ENCODE results near the gene BTBD1.
"Not testable (repeated sequence)": the region's sequence is repeated elsewhere in the genome, so short reads cannot be mapped to it uniquely, and the experiment has no call there.

Gene BTBD1

DNA sequence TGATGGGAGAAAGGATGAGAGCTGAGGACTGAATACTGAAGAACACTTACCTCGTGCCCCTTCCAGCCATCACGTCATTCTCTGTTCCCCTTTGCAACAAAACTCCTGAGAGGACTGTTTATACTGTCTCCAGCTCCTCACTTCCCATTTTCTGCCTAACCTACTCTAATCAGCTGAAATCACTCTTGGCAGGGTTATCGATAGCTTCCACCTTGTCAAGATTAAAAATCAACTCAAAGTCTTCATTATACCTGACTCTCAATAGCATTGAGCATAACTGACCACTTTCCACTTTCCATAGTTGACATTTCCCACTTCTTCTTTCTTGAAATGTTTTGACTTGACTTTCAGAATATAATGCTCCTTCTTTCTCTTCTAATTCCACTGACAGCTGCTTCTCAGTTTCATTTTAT, 4.3 kb downstream of the BTBD1 start:
- peaks cover 50 to 53% of the 10 kb centered on the region in 2 donors for H3K4me1 ChIP-seq (ENCODE audit: control insufficient read depth in 1 of 2, insufficient read depth in 2 of 2, low read length in 2 of 2)
- H3K27me3 ChIP-seq (ENCODE audit: control insufficient read depth in 1 of 2, insufficient read depth in 2 of 2, low read length in 2 of 2): no peaks in the 10 kb centered on the region
- peak overlapping the region in 1 of 2 donors; percentile 9 for H3K4me3 ChIP-seq (ENCODE audit: low read depth in 1 of 2, low read length in 2 of 2)
- H3K9me3 ChIP-seq (ENCODE audit: control insufficient read depth in 1 of 2, low read length in 2 of 2): no peaks in the 10 kb centered on the region
- no peak overlapping the region for H3K9ac ChIP-seq (ENCODE audit: low read depth in 1 of 2, low read length in 2 of 2)
- no peaks in the 10 kb centered on the region for H3K36me3 ChIP-seq (ENCODE audit: control insufficient read depth in 1 of 2, insufficient read depth in 2 of 2, low read length in 2 of 2)
- H3K27ac ChIP-seq (ENCODE audit: low read depth, low read length): no peak overlapping the region

DNA sequence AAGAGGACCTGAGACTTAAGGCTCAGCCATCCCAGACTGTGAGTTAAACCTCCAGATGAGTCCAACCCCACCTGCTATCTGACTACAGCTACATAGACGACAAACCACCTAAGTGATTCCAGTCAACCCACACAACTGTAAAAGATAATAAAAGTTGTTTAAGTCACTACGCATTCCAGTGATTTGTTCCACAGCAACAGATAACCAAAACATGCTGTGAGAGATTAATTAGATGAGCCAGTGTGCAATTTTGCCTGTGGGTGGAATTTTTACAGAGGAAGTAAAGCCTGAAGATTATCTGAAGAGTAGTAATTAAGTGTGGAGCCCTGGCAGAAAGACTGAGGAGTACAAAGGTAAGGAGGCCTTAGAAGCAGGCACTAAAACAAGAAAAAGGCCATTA, 5.4 kb downstream of the BTBD1 start:
- H3K27ac ChIP-seq (ENCODE audit: low read depth, low read length): no peak overlapping the region

DNA sequence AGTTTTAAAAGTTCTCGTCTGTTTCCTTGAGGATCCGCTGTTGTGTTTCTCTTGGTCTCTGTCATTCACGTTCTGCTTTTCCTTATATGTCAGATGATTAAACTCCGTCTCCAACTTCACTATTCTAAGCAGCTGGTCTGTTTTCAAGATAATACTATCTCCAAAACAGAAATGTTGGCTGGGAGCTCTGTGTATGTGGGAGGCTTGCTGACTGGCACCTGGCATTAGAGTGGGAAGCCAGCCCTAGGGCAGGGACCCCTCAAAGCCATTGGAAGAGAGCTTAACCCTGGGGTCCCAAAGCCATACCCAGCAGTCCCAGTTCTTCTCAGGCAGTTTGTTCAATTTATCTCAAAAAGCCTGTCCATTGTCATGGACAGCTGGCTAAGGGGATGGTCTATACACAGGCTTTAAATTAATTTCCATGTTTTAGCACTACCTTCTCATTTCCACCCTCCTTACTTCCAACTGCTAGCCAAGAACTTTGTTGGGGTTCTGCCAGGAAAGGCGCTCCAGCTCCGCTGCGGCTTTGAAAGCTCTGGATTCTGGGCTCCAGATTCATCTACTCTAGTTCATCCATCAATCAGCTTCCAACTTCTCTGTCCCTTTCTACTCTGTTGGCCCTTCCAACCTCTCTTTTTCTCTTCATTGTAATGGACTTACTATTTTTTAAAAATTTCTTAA, 9.2 kb downstream of the BTBD1 start:
- Histone ChIP-seq H3K9me3 (ENCODE audit: control insufficient read depth in 1 of 2, low read length in 2 of 2) (no peaks in the 10 kb centered on the region), H3K4me3 (ENCODE audit: low read depth in 1 of 2, low read length in 2 of 2) (no peak overlapping the region), H3K4me1 (ENCODE audit: control insufficient read depth in 1 of 2, insufficient read depth in 2 of 2, low read length in 2 of 2) (peaks cover 20% of the 10 kb centered on the region in 2 donors), H3K27me3 (ENCODE audit: control insufficient read depth in 1 of 2, insufficient read depth in 2 of 2, low read length in 2 of 2) (no peaks in the 10 kb centered on the region), H3K9ac (ENCODE audit: low read depth in 1 of 2, low read length in 2 of 2) (no peak overlapping the region), H3K36me3 (ENCODE audit: control insufficient read depth in 1 of 2, insufficient read depth in 2 of 2, low read length in 2 of 2) (peaks cover 19 to 21% of the 10 kb centered on the region in 2 donors), H3K27ac (ENCODE audit: low read depth, low read length) (no peak overlapping the region)

More for the DNA sequence above, 5.4 kb downstream of the BTBD1 start:
- Histone ChIP-seq H3K4me3 (ENCODE audit: low read depth in 1 of 2, low read length in 2 of 2) (peak overlapping the region in 1 of 2 donors; percentile 21), H3K36me3 (ENCODE audit: control insufficient read depth in 1 of 2, insufficient read depth in 2 of 2, low read length in 2 of 2) (no peaks in the 10 kb centered on the region), H3K9me3 (ENCODE audit: control insufficient read depth in 1 of 2, low read length in 2 of 2) (no peaks in the 10 kb centered on the region), H3K27me3 (ENCODE audit: control insufficient read depth in 1 of 2, insufficient read depth in 2 of 2, low read length in 2 of 2) (no peaks in the 10 kb centered on the region), H3K9ac (ENCODE audit: low read depth in 1 of 2, low read length in 2 of 2) (no peak overlapping the region), H3K4me1 (ENCODE audit: control insufficient read depth in 1 of 2, insufficient read depth in 2 of 2, low read length in 2 of 2) (peaks cover 48 to 49% of the 10 kb centered on the region in 2 donors)

DNA sequence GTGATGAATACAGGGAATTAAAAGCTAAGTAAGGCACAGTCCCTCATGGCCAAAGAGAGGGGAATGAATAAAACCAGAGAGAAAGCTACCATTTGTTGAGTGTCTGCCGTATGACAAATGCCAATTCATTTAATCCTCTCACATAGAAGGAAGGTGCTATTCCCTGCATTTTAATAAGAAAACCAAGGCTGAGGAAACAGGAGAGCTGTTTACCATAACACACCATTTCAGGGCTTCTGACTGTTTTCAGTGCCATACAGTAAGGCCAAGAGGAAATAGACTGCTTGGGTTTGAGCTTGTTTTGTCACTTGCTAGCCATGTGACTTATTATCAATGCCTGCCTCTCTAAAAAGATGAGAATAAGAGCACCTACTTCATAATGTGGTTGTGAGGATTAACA, 10.1 kb downstream of the BTBD1 start:
- H3K4me1 ChIP-seq (ENCODE audit: control insufficient read depth in 1 of 2, insufficient read depth in 2 of 2, low read length in 2 of 2): peaks cover 11 to 12% of the 10 kb centered on the region in 2 donors
- no peak overlapping the region for H3K27ac ChIP-seq (ENCODE audit: low read depth, low read length)
- peaks cover 19 to 21% of the 10 kb centered on the region in 2 donors for H3K36me3 ChIP-seq (ENCODE audit: control insufficient read depth in 1 of 2, insufficient read depth in 2 of 2, low read length in 2 of 2)
- H3K9ac ChIP-seq (ENCODE audit: low read depth in 1 of 2, low read length in 2 of 2): no peak overlapping the region
- no peaks in the 10 kb centered on the region for H3K27me3 ChIP-seq (ENCODE audit: control insufficient read depth in 1 of 2, insufficient read depth in 2 of 2, low read length in 2 of 2)
- no peak overlapping the region for H3K4me3 ChIP-seq (ENCODE audit: low read depth in 1 of 2, low read length in 2 of 2)
- H3K9me3 ChIP-seq (ENCODE audit: control insufficient read depth in 1 of 2, low read length in 2 of 2): no peaks in the 10 kb centered on the region

DNA sequence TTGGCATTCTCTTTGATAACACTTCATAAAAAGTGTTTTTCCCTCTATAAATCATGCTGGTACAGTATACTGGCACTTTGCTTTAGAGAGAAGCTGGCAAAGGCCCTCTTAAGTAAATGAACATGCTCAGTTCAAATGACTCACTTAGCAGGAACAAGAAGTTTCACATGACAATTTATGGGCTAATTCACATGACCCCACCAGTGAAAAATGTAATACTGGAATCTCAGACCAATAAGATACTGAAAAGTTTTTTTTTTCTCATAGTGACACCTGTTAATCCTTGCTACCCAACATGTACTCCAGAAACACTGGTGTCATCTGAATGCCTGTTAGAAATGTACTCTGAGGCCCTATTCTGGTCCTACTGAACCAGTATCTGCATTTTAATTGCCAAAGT, 13.9 kb downstream of the BTBD1 start:
- H3K36me3 ChIP-seq (ENCODE audit: control insufficient read depth in 1 of 2, insufficient read depth in 2 of 2, low read length in 2 of 2): peaks cover 27 to 38% of the 10 kb centered on the region in 2 donors
- no peaks in the 10 kb centered on the region for H3K9me3 ChIP-seq (ENCODE audit: control insufficient read depth in 1 of 2, low read length in 2 of 2)
- no peaks in the 10 kb centered on the region for H3K4me1 ChIP-seq (ENCODE audit: control insufficient read depth in 1 of 2, insufficient read depth in 2 of 2, low read length in 2 of 2)
- H3K27me3 ChIP-seq (ENCODE audit: control insufficient read depth in 1 of 2, insufficient read depth in 2 of 2, low read length in 2 of 2): no peaks in the 10 kb centered on the region
- no peak overlapping the region for H3K27ac ChIP-seq (ENCODE audit: low read depth, low read length)
- no peak overlapping the region for H3K9ac ChIP-seq (ENCODE audit: low read depth in 1 of 2, low read length in 2 of 2)
- no peak overlapping the region for H3K4me3 ChIP-seq (ENCODE audit: low read depth in 1 of 2, low read length in 2 of 2)

DNA sequence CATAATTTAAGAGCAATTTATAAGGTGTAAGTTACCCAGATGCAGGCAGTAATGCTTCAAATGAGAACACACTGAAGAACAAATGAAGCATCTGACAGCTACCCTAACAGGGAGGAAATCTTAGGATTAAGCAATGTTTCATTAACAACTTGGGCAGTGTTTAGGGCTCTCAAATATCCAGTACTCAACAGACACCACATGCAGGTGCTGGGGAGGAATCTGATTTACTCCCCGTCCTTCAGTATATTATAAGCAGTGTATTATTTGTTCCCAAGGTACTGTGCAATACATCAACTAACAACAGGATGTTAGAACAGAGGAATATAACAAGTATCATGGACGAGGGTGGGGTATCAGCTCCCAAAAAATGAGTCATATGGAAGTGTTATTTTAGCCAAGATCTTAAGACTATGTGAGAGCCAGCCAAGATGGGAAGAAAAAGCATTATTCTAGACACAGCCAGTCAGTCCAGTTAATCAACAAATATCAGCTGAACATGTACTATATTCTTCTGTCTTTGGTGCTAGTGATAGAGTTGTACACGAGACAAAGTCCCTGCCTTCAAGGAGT, 20.4 kb downstream of the BTBD1 start:
- Histone ChIP-seq H3K36me3 (ENCODE audit: control insufficient read depth in 1 of 2, insufficient read depth in 2 of 2, low read length in 2 of 2) (peaks cover 19 to 46% of the 10 kb centered on the region in 2 donors), H3K9me3 (ENCODE audit: control insufficient read depth in 1 of 2, low read length in 2 of 2) (no peaks in the 10 kb centered on the region), H3K27ac (ENCODE audit: low read depth, low read length) (no peak overlapping the region), H3K4me3 (ENCODE audit: low read depth in 1 of 2, low read length in 2 of 2) (no peak overlapping the region), H3K9ac (ENCODE audit: low read depth in 1 of 2, low read length in 2 of 2) (no peak overlapping the region), H3K27me3 (ENCODE audit: control insufficient read depth in 1 of 2, insufficient read depth in 2 of 2, low read length in 2 of 2) (no peaks in the 10 kb centered on the region), H3K4me1 (ENCODE audit: control insufficient read depth in 1 of 2, insufficient read depth in 2 of 2, low read length in 2 of 2) (no peaks in the 10 kb centered on the region)

DNA sequence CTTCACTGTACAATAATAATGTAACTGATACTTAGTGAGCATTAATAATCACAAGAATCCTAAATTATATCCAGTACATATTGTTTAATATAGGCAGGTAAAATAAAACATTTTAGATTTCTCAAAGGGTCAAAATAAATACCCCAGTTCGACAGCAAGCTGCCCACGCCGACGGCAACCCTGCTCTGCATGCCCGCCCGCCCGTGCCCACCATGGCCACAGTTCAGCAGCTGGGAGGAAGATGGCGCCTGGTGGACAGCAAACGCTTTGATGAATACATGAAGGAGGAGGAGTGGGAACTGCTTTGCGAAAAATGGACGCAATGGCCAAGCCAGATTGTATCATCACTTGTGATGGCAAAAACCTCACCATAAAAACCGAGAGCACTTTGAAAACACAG, 22.9 kb downstream of the BTBD1 start:
- no peaks in the 10 kb centered on the region for H3K4me1 ChIP-seq (ENCODE audit: control insufficient read depth in 1 of 2, insufficient read depth in 2 of 2, low read length in 2 of 2)
- H3K36me3 ChIP-seq (ENCODE audit: control insufficient read depth in 1 of 2, insufficient read depth in 2 of 2, low read length in 2 of 2): peaks cover 28 to 58% of the 10 kb centered on the region in 2 donors
- H3K27me3 ChIP-seq (ENCODE audit: control insufficient read depth in 1 of 2, insufficient read depth in 2 of 2, low read length in 2 of 2): no peaks in the 10 kb centered on the region
- no peak overlapping the region for H3K9ac ChIP-seq (ENCODE audit: low read depth in 1 of 2, low read length in 2 of 2)
- H3K4me3 ChIP-seq (ENCODE audit: low read depth in 1 of 2, low read length in 2 of 2): no peak overlapping the region
- no peak overlapping the region for H3K27ac ChIP-seq (ENCODE audit: low read depth, low read length)
- no peaks in the 10 kb centered on the region for H3K9me3 ChIP-seq (ENCODE audit: control insufficient read depth in 1 of 2, low read length in 2 of 2)

DNA sequence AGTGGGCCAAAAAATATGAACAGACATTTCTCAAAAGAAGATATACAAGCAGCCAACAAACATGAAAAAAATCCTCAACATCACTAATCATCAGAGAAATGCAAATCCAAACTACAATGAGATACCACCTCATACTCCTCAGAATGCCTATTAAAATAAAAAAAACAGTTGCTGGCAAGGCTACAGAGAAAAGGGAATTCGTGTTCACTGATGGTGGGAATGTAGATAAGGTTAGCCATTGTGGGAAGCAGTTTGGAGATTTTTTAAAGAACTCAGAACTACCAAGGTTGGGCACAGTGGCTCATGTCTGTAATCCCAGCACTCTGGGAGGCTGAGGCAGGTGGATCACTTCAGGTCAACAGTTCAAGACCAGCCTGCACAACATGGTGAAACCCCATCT, 27.8 kb downstream of the BTBD1 start:
- no peak overlapping the region for H3K4me3 ChIP-seq (ENCODE audit: low read depth in 1 of 2, low read length in 2 of 2)
- no peaks in the 10 kb centered on the region for H3K27me3 ChIP-seq (ENCODE audit: control insufficient read depth in 1 of 2, insufficient read depth in 2 of 2, low read length in 2 of 2)
- H3K4me1 ChIP-seq (ENCODE audit: control insufficient read depth in 1 of 2, insufficient read depth in 2 of 2, low read length in 2 of 2): no peaks in the 10 kb centered on the region
- no peak overlapping the region for H3K9ac ChIP-seq (ENCODE audit: low read depth in 1 of 2, low read length in 2 of 2)
- H3K9me3 ChIP-seq (ENCODE audit: control insufficient read depth in 1 of 2, low read length in 2 of 2): peaks cover 0 to 3% of the 10 kb centered on the region in 2 donors
- H3K27ac ChIP-seq (ENCODE audit: low read depth, low read length): no peak overlapping the region
- peaks cover 13 to 46% of the 10 kb centered on the region in 2 donors for H3K36me3 ChIP-seq (ENCODE audit: control insufficient read depth in 1 of 2, insufficient read depth in 2 of 2, low read length in 2 of 2)

DNA sequence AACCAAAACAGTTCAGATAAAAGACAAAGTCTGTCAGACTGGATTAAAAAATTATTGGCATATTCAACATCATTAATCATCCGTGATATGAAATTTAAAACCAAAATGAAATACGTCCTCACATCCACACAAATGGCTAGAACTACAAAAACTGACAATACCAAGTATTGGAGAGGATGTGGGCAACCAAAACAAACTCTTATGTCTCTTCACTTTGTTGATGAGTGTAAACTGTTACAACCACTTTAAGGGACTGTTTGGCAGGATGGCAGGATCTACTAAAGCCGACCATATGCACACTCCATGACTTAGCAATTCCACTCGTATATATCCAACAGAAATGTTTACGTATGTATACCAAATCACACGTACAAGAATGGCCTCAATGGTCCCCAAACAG, 30.8 kb downstream of the BTBD1 start:
- Histone ChIP-seq H3K36me3 (ENCODE audit: control insufficient read depth in 1 of 2, insufficient read depth in 2 of 2, low read length in 2 of 2) (peaks cover 9 to 40% of the 10 kb centered on the region in 2 donors), H3K4me3 (ENCODE audit: low read depth in 1 of 2, low read length in 2 of 2) (no peak overlapping the region)

DNA sequence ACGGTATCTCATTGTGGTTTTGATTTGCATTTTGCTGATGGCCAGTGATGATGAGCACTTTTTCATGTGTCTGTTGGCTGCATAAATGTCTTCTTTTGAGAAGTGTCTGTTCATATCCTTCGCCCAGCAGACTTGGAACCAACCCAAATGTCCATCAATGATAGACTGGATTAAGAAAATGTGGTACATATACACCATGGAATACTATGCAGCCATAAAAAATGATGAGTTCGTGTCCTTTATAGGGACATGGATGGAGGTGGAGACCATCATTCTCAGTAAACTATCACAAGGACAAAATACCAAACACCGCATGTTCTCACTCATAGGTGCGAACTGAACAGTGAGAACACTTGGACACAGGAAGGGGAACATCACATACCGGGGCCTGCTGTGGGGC, 35.8 kb downstream of the BTBD1 start:
- H3K4me3 ChIP-seq (ENCODE audit: low read depth in 1 of 2, low read length in 2 of 2); H3K4me1 ChIP-seq (ENCODE audit: control insufficient read depth in 1 of 2, insufficient read depth in 2 of 2, low read length in 2 of 2); H3K9ac ChIP-seq (ENCODE audit: low read depth in 1 of 2, low read length in 2 of 2); H3K27ac ChIP-seq (ENCODE audit: low read depth, low read length); H3K27me3 ChIP-seq (ENCODE audit: control insufficient read depth in 1 of 2, insufficient read depth in 2 of 2, low read length in 2 of 2); H3K9me3 ChIP-seq (ENCODE audit: control insufficient read depth in 1 of 2, low read length in 2 of 2): not testable (repeated sequence)
- peaks cover 5 to 40% of the 10 kb centered on the region in 2 donors for H3K36me3 ChIP-seq (ENCODE audit: control insufficient read depth in 1 of 2, insufficient read depth in 2 of 2, low read length in 2 of 2)

More for the DNA sequence above, 30.8 kb downstream of the BTBD1 start:
- H3K27ac ChIP-seq (ENCODE audit: low read depth, low read length): no peak overlapping the region
- H3K9me3 ChIP-seq (ENCODE audit: control insufficient read depth in 1 of 2, low read length in 2 of 2): peaks cover 0 to 3% of the 10 kb centered on the region in 2 donors
- no peaks in the 10 kb centered on the region for H3K27me3 ChIP-seq (ENCODE audit: control insufficient read depth in 1 of 2, insufficient read depth in 2 of 2, low read length in 2 of 2)
- H3K4me1 ChIP-seq (ENCODE audit: control insufficient read depth in 1 of 2, insufficient read depth in 2 of 2, low read length in 2 of 2): no peaks in the 10 kb centered on the region
- no peak overlapping the region for H3K9ac ChIP-seq (ENCODE audit: low read depth in 1 of 2, low read length in 2 of 2)

Data from duodenal mucosa (tissue), 2 donors.